ENCODE measurements around the gene SLC6A7. TPM values are rescaled to one million over a fixed set of nuclear protein-coding genes. Genes with fewer than 3 reads are reported as not detected.

SLC6A7 gene
- total RNA-seq, 1 experiment from 2014 or later: 0.04 TPM

- Mint-ChIP-seq H3K36me3 (no peaks in the 10 kb centered on the region), H3K9me3 (no peaks in the 10 kb centered on the region), H3K27me3 (ENCODE audit: low read depth) (peaks cover 61% of the 10 kb centered on the region), H3K27ac (no peak overlapping the region), H3K4me1 (no peaks in the 10 kb centered on the region), H3K4me3 (no peak overlapping the region)
- DNase-seq (ENCODE audit: low spot score) (no peak), ATAC-seq (no peak)
- TF ChIP-seq SMAD4 (CRISPR knock-in tag; IDR thresholded peaks at IDR 0.05) (no peak), ZNF423 (CRISPR knock-in tag; IDR thresholded peaks at IDR 0.05) (no peak), ZNF425 (CRISPR knock-in tag; conservative IDR thresholded peaks at IDR 0.05) (no peak), ETV6 (CRISPR knock-in tag; IDR thresholded peaks at IDR 0.05) (no peak), GTF2I (CRISPR knock-in tag; conservative IDR thresholded peaks at IDR 0.05) (no peak), ERG (CRISPR knock-in tag; IDR thresholded peaks at IDR 0.05) (no peak), PREB (CRISPR knock-in tag; IDR thresholded peaks at IDR 0.05; ENCODE audit: borderline replicate concordance) (no peak), ARID4B (CRISPR knock-in tag; IDR thresholded peaks at IDR 0.05; ENCODE audit: borderline replicate concordance) (no peak), ZNF219 (CRISPR knock-in tag; IDR thresholded peaks at IDR 0.05; ENCODE audit: borderline replicate concordance) (no peak), E2F1 (CRISPR knock-in tag; IDR thresholded peaks at IDR 0.05) (no peak), AR (CRISPR knock-in tag; IDR thresholded peaks at IDR 0.05) (no peak), ATF6 (CRISPR knock-in tag; IDR thresholded peaks at IDR 0.05) (no peak), PRRX2 (CRISPR knock-in tag; IDR thresholded peaks at IDR 0.05) (no peak), CREM (CRISPR knock-in tag; IDR thresholded peaks at IDR 0.05) (no peak), STAT6 (CRISPR knock-in tag; conservative IDR thresholded peaks at IDR 0.05; ENCODE audit: low read depth) (no peak), TEAD1 (CRISPR knock-in tag; IDR thresholded peaks at IDR 0.05) (no peak)
- POLR2A ChIA-PET: no interaction called here
- CTCF ChIA-PET: interaction anchor here (0.9 to 2.7 kb wide), 4 partner anchors 11 to 42 kb away, joined by 3 to 7 read pairs (median 4); partner anchors contain the start of gene SLC6A7
Measured at GRCh38 chr5:150173161-150173560, 16.7 kb upstream of the SLC6A7 start.

All from WTC11 (cell line).